T47D (cell line): Measurements from ENCODE around the gene PAK1.

Experiments used
- DNase-seq, 2 experiments: peaks; one replicate each; pipeline versions ENCODE4 v3.0.0 to v3.0.0-alpha.2; 2011 to 2012; ENCODE audit warnings: low read depth in 1 of 2, low spot score in 1 of 2
- JUND ChIP-seq: IDR thresholded peaks from 2 replicates; pipeline ENCODE4 v1.6.1; 2012; ENCODE audit warnings: low read depth
- in situ Hi-C: cut with HindIII; loops from 2 replicates; pipeline ENCODE4 v1.10.0; 2016; ENCODE audit warnings: low sequenced_read_pairs, low pct_unique_long_range_greater_than_20kb

Gene PAK1

GRCh38 chr11:77473801-77474683 lies at the start of gene PAK1:
Gene PAK1, minus strand, starts transcription at chr11:77474094. Its CDS starts 81,574 bp downstream, at chr11:77392520.
- no peak; the same call in 1 of the 2 replicates for TF ChIP-seq JUND
- DNase-seq, result peak; percentile 85 to 96
- in situ Hi-C loops, result no loop called here

- TF ChIP-seq JUND, result no peak
- in situ Hi-C loops, result no loop called here
- no peak for DNase-seq
These were observed 48.3 kb upstream of the PAK1 start for GRCh38 chr11:77522215-77522614.

GRCh38 chr11:77519847-77520246 lies 46.0 kb upstream of the PAK1 start:
- in situ Hi-C loops, result no loop called here
- DNase-seq, result no peak
- TF ChIP-seq JUND, result no peak

GRCh38 chr11:77518471-77518870 lies 44.6 kb upstream of the PAK1 start:
- in situ Hi-C loops, result no loop called here
- TF ChIP-seq JUND, result no peak
- DNase-seq, result no peak

GRCh38 chr11:77517753-77518152 lies 43.9 kb upstream of the PAK1 start:
- in situ Hi-C loops, result no loop called here
- DNase-seq, result no peak
- TF ChIP-seq JUND, result no peak

- no peak for TF ChIP-seq JUND
- in situ Hi-C loops, result no loop called here
- no peak for DNase-seq
These were observed 43.3 kb upstream of the PAK1 start for GRCh38 chr11:77517226-77517625.

GRCh38 chr11:77515483-77515882 lies 41.6 kb upstream of the PAK1 start:
- in situ Hi-C loops, result no loop called here
- DNase-seq, result peak in 1 of 2 experiments; percentile 65
- no peak for TF ChIP-seq JUND

GRCh38 chr11:77515063-77515462 lies 41.2 kb upstream of the PAK1 start:
- no peak for DNase-seq
- no peak for TF ChIP-seq JUND
- in situ Hi-C loops, result no loop called here

- DNase-seq, result no peak
- in situ Hi-C loops, result no loop called here
- no peak for TF ChIP-seq JUND
These were observed 38.2 kb upstream of the PAK1 start for GRCh38 chr11:77512092-77512491.

- in situ Hi-C loops, result no loop called here
- TF ChIP-seq JUND, result no peak
- no peak for DNase-seq
These were observed 37.0 kb upstream of the PAK1 start for GRCh38 chr11:77510851-77511250.

- in situ Hi-C loops, result no loop called here
- no peak for TF ChIP-seq JUND
- DNase-seq, result no peak
These were observed 36.2 kb upstream of the PAK1 start for GRCh38 chr11:77510095-77510494.

- in situ Hi-C loops, result no loop called here
- no peak for TF ChIP-seq JUND
- DNase-seq, result no peak
These were observed 34.1 kb upstream of the PAK1 start for GRCh38 chr11:77508019-77508418.

- DNase-seq, result peak; percentile 31 to 56
- in situ Hi-C loops, result no loop called here
- no peak for TF ChIP-seq JUND
These were observed 33.0 kb upstream of the PAK1 start for GRCh38 chr11:77506857-77507256.
